Loucy (cell line): ENCODE results near the gene LDAH.

ENCODE experiments used
- H2AFZ ChIP-seq: fragments of 200-600 bp; sonication (generic); 2 replicates; pipeline ENCODE4 v1.6.0; 2016; ENCODE audit warnings: antibody characterized with exemption, mild to moderate bottlenecking, low read length, moderate library complexity
- H3F3A ChIP-seq: fragments of 200-600 bp; 2 replicates; pipeline ENCODE4 v1.6.0; 2016; ENCODE audit warnings: antibody characterized with exemption, low read depth, mild to moderate bottlenecking
- H3K27me3 ChIP-seq: fragments of 200-600 bp; sonication (generic); 2 replicates; pipeline ENCODE4 v1.6.1; 2014; ENCODE audit warnings: low read length, mild to moderate bottlenecking; ENCODE audit not compliant: insufficient read depth, poor library complexity, severe bottlenecking
- H3K36me3 ChIP-seq: fragments of 200-600 bp; sonication (generic); 2 replicates; pipeline ENCODE4 v1.6.1; 2016; ENCODE audit warnings: low read length; ENCODE audit not compliant: insufficient read depth
- H3K4me1 ChIP-seq: fragments of 200-600 bp; sonication (generic); 2 replicates; pipeline ENCODE4 v1.5.1; 2014; ENCODE audit warnings: low read length, mild to moderate bottlenecking; ENCODE audit not compliant: insufficient read depth, poor library complexity, severe bottlenecking
- H3K4me2 ChIP-seq: fragments of 200-600 bp; sonication (generic); 2 replicates; pipeline ENCODE4 v1.6.0; 2014; ENCODE audit warnings: antibody characterized with exemption, low read length, low read depth, mild to moderate bottlenecking; ENCODE audit not compliant: poor library complexity, severe bottlenecking
- H3K4me3 ChIP-seq: fragments of 200-600 bp; sonication (generic); 2 replicates; pipeline ENCODE4 v1.5.1; 2014; ENCODE audit warnings: low read length, mild to moderate bottlenecking, mixed read lengths; ENCODE audit not compliant: poor library complexity, severe bottlenecking
- H3K79me2 ChIP-seq: fragments of 200-600 bp; sonication (generic); 2 replicates; pipeline ENCODE4 v1.6.1; 2014; ENCODE audit warnings: low read length; ENCODE audit not compliant: insufficient read depth
- H3K9ac ChIP-seq: fragments of 200-600 bp; sonication (generic); 2 replicates; pipeline ENCODE4 v1.6.0; 2014; ENCODE audit warnings: mild to moderate bottlenecking, low read depth, low read length, moderate library complexity; ENCODE audit not compliant: poor library complexity, severe bottlenecking
- H3K9me2 ChIP-seq: fragments of 200-600 bp; sonication (generic); replicated peaks from 2 replicates; pipeline ENCODE4 v1.6.1; 2016; ENCODE audit warnings: low read depth, low read length, mixed read lengths
- H3K9me3 ChIP-seq: fragments of 200-600 bp; sonication (generic); 2 replicates; pipeline ENCODE4 v1.6.1; 2014; ENCODE audit warnings: mild to moderate bottlenecking, antibody characterized with exemption, low read length, low read depth; ENCODE audit not compliant: insufficient read depth
- H4K20me1 ChIP-seq: fragments of 200-600 bp; sonication (generic); 2 replicates; pipeline ENCODE4 v1.6.0; 2014; ENCODE audit warnings: antibody characterized with exemption, low read length, mild to moderate bottlenecking; ENCODE audit not compliant: insufficient read depth, poor library complexity, severe bottlenecking
- EZH2phosphoT487 ChIP-seq: fragments of 200-600 bp; IDR thresholded peaks from 2 replicates; pipeline ENCODE4 v1.6.1; 2018; ENCODE audit warnings: antibody characterized with exemption, mild to moderate bottlenecking, moderate library complexity, borderline replicate concordance
- TF ChIP-seq, protein P1 (sequence below): fragments of 200-600 bp; sonication (generic); conservative IDR thresholded peaks from 2 replicates; pipeline ENCODE4 v1.5.1; 2014; ENCODE audit warnings: mild to moderate bottlenecking, antibody characterized with exemption, low read length

Gene LDAH

DNA sequence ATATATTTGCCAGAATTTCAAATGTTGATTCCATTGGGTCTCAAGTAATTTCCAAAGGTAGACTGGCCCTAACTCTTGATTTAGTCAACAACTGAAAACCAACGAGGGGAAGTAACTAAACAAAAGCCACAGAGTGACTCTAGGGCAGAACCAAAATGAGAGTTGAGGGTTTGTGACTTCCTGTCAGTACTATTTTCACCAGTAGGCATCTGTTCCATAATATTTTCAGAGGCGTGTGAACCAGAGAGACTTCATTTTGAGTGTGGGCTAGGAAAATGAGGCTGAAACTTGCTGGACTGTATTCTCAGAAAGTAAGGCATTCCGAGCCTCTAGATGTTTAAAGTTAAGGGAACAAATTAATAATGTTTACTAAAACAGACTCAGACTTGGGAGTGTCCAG, 85.4 kb downstream of the LDAH start:
- Histone ChIP-seq H4K20me1 (no peaks in the 10 kb centered on the region), H3K36me3 (no peaks in the 10 kb centered on the region), H3K27me3 (no peaks in the 10 kb centered on the region), H3K4me3 (peak overlapping the region; percentile 41), H3K4me1 (peaks cover 11% of the 10 kb centered on the region), H2AFZ (peak overlapping the region; percentile 31; the same call in 1 of the 2 replicates), H3K9me3 (no peaks in the 10 kb centered on the region), H3K4me2 (peak overlapping the region; percentile 43), H3K9ac (no peak overlapping the region), H3K9me2 (no peaks in the 10 kb centered on the region), H3F3A (no peaks in the 10 kb centered on the region), H3K79me2 (no peaks in the 10 kb centered on the region)
- TF ChIP-seq, protein P1, sequence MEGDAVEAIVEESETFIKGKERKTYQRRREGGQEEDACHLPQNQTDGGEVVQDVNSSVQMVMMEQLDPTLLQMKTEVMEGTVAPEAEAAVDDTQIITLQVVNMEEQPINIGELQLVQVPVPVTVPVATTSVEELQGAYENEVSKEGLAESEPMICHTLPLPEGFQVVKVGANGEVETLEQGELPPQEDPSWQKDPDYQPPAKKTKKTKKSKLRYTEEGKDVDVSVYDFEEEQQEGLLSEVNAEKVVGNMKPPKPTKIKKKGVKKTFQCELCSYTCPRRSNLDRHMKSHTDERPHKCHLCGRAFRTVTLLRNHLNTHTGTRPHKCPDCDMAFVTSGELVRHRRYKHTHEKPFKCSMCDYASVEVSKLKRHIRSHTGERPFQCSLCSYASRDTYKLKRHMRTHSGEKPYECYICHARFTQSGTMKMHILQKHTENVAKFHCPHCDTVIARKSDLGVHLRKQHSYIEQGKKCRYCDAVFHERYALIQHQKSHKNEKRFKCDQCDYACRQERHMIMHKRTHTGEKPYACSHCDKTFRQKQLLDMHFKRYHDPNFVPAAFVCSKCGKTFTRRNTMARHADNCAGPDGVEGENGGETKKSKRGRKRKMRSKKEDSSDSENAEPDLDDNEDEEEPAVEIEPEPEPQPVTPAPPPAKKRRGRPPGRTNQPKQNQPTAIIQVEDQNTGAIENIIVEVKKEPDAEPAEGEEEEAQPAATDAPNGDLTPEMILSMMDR = no peak
- TF ChIP-seq EZH2phosphoT487 = no peak

DNA sequence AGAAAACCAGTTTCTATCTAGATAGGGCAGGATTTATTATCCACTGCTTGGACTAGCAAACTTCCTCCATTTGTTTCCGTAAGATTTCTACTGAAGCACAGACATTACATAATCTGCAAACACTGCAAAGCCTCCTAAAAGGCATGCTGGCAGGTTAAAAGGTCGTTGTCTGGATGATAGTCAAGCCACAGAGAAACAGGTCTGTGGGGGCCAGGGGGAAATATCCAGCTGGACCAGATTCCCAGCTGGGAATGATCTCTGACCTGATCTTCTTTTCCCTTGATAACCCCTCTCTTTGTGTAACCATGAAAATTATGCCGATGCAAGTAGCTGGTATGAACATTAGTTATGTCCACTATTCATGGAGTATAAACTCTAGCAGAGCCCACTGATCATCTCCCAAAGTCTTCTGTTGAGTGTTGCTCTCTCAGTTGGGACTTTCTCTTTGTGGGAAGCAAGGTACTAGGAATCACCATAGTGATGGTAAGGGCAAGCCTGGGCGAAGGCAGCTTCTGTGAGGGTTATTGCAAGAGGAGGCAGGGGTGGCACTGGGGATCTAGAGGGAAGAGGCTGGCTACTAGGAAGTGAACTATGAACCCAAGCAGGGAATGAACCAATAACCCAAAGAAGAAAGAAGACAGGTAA, 94.7 kb downstream of the LDAH start:
- H3K4me1 ChIP-seq = no peaks in the 10 kb centered on the region
- no peak overlapping the region for H3K9ac ChIP-seq
- no peak overlapping the region for H3K4me2 ChIP-seq
- no peaks in the 10 kb centered on the region for H3K9me3 ChIP-seq
- H3K27me3 ChIP-seq = no peaks in the 10 kb centered on the region
- H3K36me3 ChIP-seq = no peaks in the 10 kb centered on the region
- H4K20me1 ChIP-seq = no peaks in the 10 kb centered on the region
- TF ChIP-seq EZH2phosphoT487 = no peak
- TF ChIP-seq, protein P1 = no peak
- H3K4me3 ChIP-seq = no peak overlapping the region
- H3K9me2 ChIP-seq = no peaks in the 10 kb centered on the region
- no peaks in the 10 kb centered on the region for H3K79me2 ChIP-seq
- no peaks in the 10 kb centered on the region for H3F3A ChIP-seq
- H2AFZ ChIP-seq = no peak overlapping the region

DNA sequence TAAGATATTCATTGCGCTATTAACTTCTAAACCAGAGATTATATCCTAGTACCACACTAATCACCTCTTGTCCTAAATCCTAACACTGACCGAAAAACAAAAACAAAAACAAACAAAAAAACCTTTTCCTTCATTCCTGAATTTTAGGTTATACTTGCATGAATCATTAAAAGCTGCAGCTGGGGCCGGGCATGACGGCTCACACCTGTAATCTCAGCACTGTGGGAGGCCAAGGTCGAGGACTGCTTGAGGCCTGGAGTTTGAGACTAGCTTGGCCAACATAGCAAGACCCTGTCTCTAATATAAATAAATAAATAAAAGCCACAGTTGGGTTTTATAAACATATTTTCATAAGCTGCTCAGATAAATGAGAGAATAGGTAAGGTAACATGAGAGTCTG, 96.0 kb downstream of the LDAH start:
- no peak overlapping the region for H3K4me3 ChIP-seq
- H3K27me3 ChIP-seq = no peaks in the 10 kb centered on the region
- no peaks in the 10 kb centered on the region for H3K4me1 ChIP-seq
- H4K20me1 ChIP-seq = no peaks in the 10 kb centered on the region
- no peak for TF ChIP-seq EZH2phosphoT487
- TF ChIP-seq, protein P1 = no peak
- H3K4me2 ChIP-seq = no peak overlapping the region
- H3K9me3 ChIP-seq = no peaks in the 10 kb centered on the region
- no peaks in the 10 kb centered on the region for H3K79me2 ChIP-seq
- no peaks in the 10 kb centered on the region for H3K9me2 ChIP-seq
- H3K36me3 ChIP-seq = no peaks in the 10 kb centered on the region
- H3F3A ChIP-seq = no peaks in the 10 kb centered on the region
- H2AFZ ChIP-seq = no peak overlapping the region
- H3K9ac ChIP-seq = no peak overlapping the region
